ENCODE results near the gene HNMT.

HNMT gene

DNA sequence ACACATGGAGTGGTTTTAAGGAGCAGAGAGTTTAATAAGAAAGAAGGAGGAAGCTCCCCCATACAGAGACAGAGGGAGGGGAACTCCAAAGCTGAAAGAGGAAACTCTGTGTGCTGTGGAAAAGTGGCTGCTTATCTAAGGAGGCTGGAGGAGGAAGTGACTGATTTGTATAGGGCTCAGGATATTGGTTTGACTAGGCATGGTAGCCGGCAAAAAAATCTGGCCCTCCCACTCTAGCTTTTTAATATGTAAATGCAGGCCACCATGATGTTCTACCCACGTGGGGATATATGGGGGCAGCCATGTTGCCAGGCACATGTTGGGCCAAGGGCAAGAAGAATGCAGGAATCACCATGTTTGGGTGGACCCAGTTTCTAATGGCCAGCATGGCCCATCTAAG, 64.3 kb downstream of the HNMT start:
- TF ChIP-seq, protein P1, sequence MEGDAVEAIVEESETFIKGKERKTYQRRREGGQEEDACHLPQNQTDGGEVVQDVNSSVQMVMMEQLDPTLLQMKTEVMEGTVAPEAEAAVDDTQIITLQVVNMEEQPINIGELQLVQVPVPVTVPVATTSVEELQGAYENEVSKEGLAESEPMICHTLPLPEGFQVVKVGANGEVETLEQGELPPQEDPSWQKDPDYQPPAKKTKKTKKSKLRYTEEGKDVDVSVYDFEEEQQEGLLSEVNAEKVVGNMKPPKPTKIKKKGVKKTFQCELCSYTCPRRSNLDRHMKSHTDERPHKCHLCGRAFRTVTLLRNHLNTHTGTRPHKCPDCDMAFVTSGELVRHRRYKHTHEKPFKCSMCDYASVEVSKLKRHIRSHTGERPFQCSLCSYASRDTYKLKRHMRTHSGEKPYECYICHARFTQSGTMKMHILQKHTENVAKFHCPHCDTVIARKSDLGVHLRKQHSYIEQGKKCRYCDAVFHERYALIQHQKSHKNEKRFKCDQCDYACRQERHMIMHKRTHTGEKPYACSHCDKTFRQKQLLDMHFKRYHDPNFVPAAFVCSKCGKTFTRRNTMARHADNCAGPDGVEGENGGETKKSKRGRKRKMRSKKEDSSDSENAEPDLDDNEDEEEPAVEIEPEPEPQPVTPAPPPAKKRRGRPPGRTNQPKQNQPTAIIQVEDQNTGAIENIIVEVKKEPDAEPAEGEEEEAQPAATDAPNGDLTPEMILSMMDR (IDR thresholded peaks at IDR 0.05; ENCODE audit: borderline replicate concordance, insufficient read depth, low read depth, low read length), result no peak
- no peak overlapping the region for H3K4me3 ChIP-seq (ENCODE audit: low read depth, low read length)

GRCh38 chr2:138029276-138029675, 65.0 kb downstream of the HNMT start:
- TF ChIP-seq, protein P1 (IDR thresholded peaks at IDR 0.05; ENCODE audit: borderline replicate concordance, insufficient read depth, low read depth, low read length), result no peak
- no peak overlapping the region for H3K4me3 ChIP-seq (ENCODE audit: low read depth, low read length)

DNA sequence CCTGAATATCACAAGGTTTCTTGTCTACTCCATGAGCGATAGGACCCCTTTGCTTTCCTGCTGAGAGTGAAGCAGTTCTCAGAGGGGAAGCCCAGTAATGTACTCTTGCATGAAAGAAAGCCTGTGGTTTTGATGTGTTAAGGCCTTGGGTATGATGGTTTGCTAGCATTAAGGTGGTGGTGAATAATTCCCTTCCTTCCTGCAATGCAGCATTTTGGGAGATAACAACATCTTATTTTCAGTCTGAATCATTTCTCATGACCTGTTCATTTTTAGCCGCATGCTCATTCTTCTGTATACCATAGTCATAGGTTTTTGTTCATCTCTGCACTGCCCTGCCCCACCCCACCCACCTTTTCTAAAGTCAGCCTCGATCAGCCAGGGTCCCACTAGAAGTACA, 66.2 kb downstream of the HNMT start:
- TF ChIP-seq, protein P1 (IDR thresholded peaks at IDR 0.05; ENCODE audit: borderline replicate concordance, insufficient read depth, low read depth, low read length), result no peak
- no peak overlapping the region for H3K4me3 ChIP-seq (ENCODE audit: low read depth, low read length)

- no peak overlapping the region for H3K4me3 ChIP-seq (ENCODE audit: low read depth, low read length)
- TF ChIP-seq, protein P1 (IDR thresholded peaks at IDR 0.05; ENCODE audit: borderline replicate concordance, insufficient read depth, low read depth, low read length), result no peak
Measured at GRCh38 chr2:138032334-138032733, 68.1 kb downstream of the HNMT start.

DNA sequence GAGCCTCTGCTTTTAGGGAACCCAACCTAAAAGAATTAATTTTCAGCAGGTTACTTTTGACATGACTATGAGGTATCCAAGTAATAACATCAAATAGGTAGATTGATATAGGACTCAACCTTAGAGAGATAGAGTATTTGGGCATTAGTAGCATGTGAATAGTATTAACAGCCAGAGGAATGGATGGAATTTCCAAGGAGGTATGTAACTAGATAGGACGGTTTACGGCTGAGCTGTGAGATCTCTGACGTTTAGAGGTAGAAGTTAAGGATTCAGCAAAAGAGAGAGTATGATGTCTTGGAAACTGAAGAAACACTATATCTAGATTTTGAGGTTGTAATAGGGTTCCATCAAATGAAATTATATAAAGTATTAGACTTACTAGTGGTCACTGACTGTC, 70.3 kb downstream of the HNMT start:
- TF ChIP-seq, protein P1 (IDR thresholded peaks at IDR 0.05; ENCODE audit: borderline replicate concordance, insufficient read depth, low read depth, low read length), result no peak
- H3K4me3 ChIP-seq (ENCODE audit: low read depth, low read length), result no peak overlapping the region

GRCh38 chr2:138035608-138036217, 71.4 kb downstream of the HNMT start:
- TF ChIP-seq, protein P1 (IDR thresholded peaks at IDR 0.05; ENCODE audit: borderline replicate concordance, insufficient read depth, low read depth, low read length), result no peak
- H3K4me3 ChIP-seq (ENCODE audit: low read depth, low read length), result no peak overlapping the region

DNA sequence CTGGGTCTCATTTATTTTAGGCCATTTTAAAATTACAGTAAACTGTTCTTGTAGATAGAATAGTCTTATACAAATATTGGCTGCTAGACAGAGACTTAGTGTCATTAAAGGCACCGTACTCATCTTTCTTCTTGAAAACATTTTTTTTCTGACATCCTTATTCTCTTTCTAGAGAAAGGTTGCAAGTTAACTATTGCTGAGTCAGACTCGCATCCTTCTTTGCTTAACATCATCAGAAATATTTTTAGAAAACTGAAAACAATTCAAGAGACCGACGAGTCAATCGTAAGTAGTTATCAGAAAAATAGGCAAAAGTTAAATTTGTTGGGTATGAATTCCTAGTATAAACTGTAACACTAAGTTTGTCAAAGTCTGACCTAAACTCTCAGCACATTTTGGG, 72.2 kb downstream of the HNMT start:
- TF ChIP-seq, protein P1 (IDR thresholded peaks at IDR 0.05; ENCODE audit: borderline replicate concordance, insufficient read depth, low read depth, low read length), result no peak
- no peak overlapping the region for H3K4me3 ChIP-seq (ENCODE audit: low read depth, low read length)

Data from GM12875 (cell line).